OCI-LY3 (cell line): ENCODE data around the gene SEMA6A.

Experiments used
- H2AFZ ChIP-seq: fragments of 200-600, 300-600 bp; shearing (Covaris generic); 2 replicates; pipeline ENCODE4 v1.6.0; 2014; ENCODE audit warnings: antibody characterized with exemption, low read depth, low read length
- H3K27ac ChIP-seq: fragments of 200-600, 300-600 bp; sonication (generic); 2 replicates; pipeline ENCODE4 v1.5.1; 2014; ENCODE audit warnings: mild to moderate bottlenecking, low read length, moderate library complexity, mixed read lengths
- H3K27me3 ChIP-seq: fragments of 200-600, 300-600 bp; sonication (generic); 2 replicates; pipeline ENCODE4 v1.6.1; 2014; ENCODE audit warnings: low read depth, low read length, mixed read lengths
- H3K36me3 ChIP-seq: fragments of 200-600, 300-600 bp; sonication (generic); replicated peaks from 2 replicates; pipeline ENCODE3; 2014; ENCODE audit warnings: low read depth, low read length, mixed read lengths
- H3K4me1 ChIP-seq: fragments of 300-600, 200-600 bp; sonication (generic); 2 replicates; pipeline ENCODE4 v1.6.1; 2014; ENCODE audit warnings: low read length, mixed read lengths
- H3K4me2 ChIP-seq: fragments of 200-600, 300-600 bp; sonication (generic); 2 replicates; pipeline ENCODE4 v1.6.1; 2014; ENCODE audit warnings: low read length, mixed read lengths
- H3K4me3 ChIP-seq: fragments of 300-600, 200-600 bp; sonication (generic); 2 replicates; pipeline ENCODE4 v1.5.1; 2014; ENCODE audit warnings: antibody characterized with exemption, mild to moderate bottlenecking, low read length, moderate library complexity
- H3K79me2 ChIP-seq: fragments of 300-600, 200-600 bp; shearing (Covaris generic); 2 replicates; pipeline ENCODE4 v1.6.1; 2014; ENCODE audit warnings: mild to moderate bottlenecking, low read length, mixed read lengths
- H3K9ac ChIP-seq: fragments of 300-600, 200-600 bp; shearing (Covaris generic); 2 replicates; pipeline ENCODE4 v1.6.0; 2014; ENCODE audit warnings: mild to moderate bottlenecking, low read length, moderate library complexity
- H3K9me3 ChIP-seq: fragments of 200-600, 300-600 bp; shearing (Covaris generic); 2 replicates; pipeline ENCODE4 v1.6.1; 2014; ENCODE audit warnings: low read length, mixed read lengths; ENCODE audit not compliant: insufficient read depth
- H4K20me1 ChIP-seq: fragments of 200-600, 300-600 bp; sonication (generic); 2 replicates; pipeline ENCODE4 v1.6.1; 2016; ENCODE audit warnings: low read length, mixed read lengths; ENCODE audit not compliant: insufficient read depth
- EZH2phosphoT487 ChIP-seq: fragments of 200-600 bp; shearing (Covaris generic); IDR thresholded peaks from 2 replicates; pipeline ENCODE4 v1.6.1; 2018; ENCODE audit warnings: antibody characterized with exemption, mixed run types, low read depth
- TF ChIP-seq, protein P1 (sequence below): fragments of 200-600, 300-600 bp; sonication (generic); IDR thresholded peaks from 2 replicates; pipeline ENCODE4 v1.5.1; 2014; ENCODE audit warnings: antibody characterized with exemption, low read length, low read depth

SEMA6A gene

DNA sequence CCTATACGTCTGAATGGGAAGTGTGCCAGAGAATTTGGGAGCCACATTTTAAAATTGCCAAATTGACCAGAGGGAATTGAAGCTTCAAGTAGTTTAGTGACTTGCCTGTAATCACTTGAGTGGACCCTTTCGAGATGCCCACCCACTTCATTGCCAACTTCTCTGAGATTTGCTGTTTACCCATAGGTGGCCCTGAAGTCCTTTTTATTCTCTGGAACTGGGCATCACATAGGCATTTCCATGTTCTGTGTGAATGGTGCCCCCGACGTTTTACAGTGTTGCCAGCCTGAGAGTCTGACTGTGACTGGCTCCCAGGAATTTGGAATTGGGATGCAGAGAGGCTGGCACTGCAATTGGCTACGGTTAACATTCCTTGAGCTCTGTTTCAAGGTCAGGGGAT, 158.6 kb downstream of the SEMA6A start:
- no peaks in the 10 kb centered on the region for H3K79me2 ChIP-seq
- no peaks in the 10 kb centered on the region for H4K20me1 ChIP-seq
- H3K27me3 ChIP-seq, result no peaks in the 10 kb centered on the region
- H3K4me2 ChIP-seq, result no peak overlapping the region
- no peak overlapping the region for H3K9ac ChIP-seq
- no peak overlapping the region for H3K4me3 ChIP-seq
- no peaks in the 10 kb centered on the region for H3K4me1 ChIP-seq
- TF ChIP-seq, protein P1, sequence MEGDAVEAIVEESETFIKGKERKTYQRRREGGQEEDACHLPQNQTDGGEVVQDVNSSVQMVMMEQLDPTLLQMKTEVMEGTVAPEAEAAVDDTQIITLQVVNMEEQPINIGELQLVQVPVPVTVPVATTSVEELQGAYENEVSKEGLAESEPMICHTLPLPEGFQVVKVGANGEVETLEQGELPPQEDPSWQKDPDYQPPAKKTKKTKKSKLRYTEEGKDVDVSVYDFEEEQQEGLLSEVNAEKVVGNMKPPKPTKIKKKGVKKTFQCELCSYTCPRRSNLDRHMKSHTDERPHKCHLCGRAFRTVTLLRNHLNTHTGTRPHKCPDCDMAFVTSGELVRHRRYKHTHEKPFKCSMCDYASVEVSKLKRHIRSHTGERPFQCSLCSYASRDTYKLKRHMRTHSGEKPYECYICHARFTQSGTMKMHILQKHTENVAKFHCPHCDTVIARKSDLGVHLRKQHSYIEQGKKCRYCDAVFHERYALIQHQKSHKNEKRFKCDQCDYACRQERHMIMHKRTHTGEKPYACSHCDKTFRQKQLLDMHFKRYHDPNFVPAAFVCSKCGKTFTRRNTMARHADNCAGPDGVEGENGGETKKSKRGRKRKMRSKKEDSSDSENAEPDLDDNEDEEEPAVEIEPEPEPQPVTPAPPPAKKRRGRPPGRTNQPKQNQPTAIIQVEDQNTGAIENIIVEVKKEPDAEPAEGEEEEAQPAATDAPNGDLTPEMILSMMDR, result no peak
- no peak for TF ChIP-seq EZH2phosphoT487
- no peak overlapping the region for H3K27ac ChIP-seq
- no peak overlapping the region for H2AFZ ChIP-seq
- no peaks in the 10 kb centered on the region for H3K36me3 ChIP-seq
- no peaks in the 10 kb centered on the region for H3K9me3 ChIP-seq

DNA sequence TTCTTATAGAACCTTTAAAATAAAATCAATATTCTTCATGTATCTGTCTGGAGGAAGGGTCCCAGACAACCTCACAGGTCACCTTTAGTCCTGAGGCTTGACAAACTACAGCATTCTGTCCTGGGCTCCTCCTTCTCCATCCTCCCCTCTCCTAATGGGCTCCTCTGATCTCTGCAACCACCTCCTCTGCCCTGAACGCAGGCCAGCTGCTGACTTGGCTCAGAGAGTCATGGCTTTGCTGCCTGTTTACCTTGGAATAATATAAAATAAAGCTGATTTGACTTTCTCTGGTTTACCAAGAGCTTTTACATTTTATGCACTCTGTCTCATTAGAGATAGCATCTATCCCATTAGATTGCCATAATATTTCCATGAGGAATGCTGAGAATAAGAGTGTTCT, 159.4 kb downstream of the SEMA6A start:
- H3K79me2 ChIP-seq, result no peaks in the 10 kb centered on the region
- no peak for TF ChIP-seq EZH2phosphoT487
- TF ChIP-seq, protein P1, result no peak
- H3K4me1 ChIP-seq, result no peaks in the 10 kb centered on the region
- H4K20me1 ChIP-seq, result no peaks in the 10 kb centered on the region
- no peaks in the 10 kb centered on the region for H3K9me3 ChIP-seq
- no peak overlapping the region for H3K9ac ChIP-seq
- H3K27ac ChIP-seq, result no peak overlapping the region
- H3K4me2 ChIP-seq, result no peak overlapping the region
- no peaks in the 10 kb centered on the region for H3K36me3 ChIP-seq
- H3K4me3 ChIP-seq, result no peak overlapping the region
- no peak overlapping the region for H2AFZ ChIP-seq
- no peaks in the 10 kb centered on the region for H3K27me3 ChIP-seq

DNA sequence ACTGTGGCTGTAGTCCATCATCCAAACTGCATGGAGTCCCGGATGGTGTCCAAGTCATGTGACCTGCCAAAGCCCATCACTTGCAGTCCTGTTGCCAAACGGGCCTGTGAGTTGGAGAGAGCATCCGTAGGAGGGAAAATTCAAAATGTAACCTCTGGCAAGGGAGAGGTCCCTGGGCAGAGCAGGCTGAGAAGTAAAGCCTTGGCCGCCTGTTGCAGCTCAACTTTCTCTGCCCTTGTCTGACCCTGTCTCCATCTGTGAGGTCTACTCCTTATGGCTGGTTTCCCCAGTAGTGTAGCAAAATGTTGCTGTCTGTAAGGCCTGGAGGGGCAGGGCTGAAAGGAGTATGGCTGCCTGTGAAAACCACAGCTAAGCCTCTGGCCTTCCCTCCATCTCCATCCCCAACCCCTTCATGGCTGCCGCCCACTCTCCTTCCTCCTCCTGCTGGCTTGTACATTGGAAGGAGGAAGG, 163.5 kb downstream of the SEMA6A start:
- Histone ChIP-seq H3K79me2 (no peaks in the 10 kb centered on the region), H3K27ac (no peak overlapping the region), H4K20me1 (no peaks in the 10 kb centered on the region), H3K4me1 (no peaks in the 10 kb centered on the region), H3K27me3 (no peaks in the 10 kb centered on the region), H3K4me2 (no peak overlapping the region), H3K9me3 (no peaks in the 10 kb centered on the region), H3K9ac (no peak overlapping the region), H3K36me3 (no peaks in the 10 kb centered on the region), H3K4me3 (no peak overlapping the region), H2AFZ (no peak overlapping the region)
- TF ChIP-seq EZH2phosphoT487, result no peak
- TF ChIP-seq, protein P1, result no peak

DNA sequence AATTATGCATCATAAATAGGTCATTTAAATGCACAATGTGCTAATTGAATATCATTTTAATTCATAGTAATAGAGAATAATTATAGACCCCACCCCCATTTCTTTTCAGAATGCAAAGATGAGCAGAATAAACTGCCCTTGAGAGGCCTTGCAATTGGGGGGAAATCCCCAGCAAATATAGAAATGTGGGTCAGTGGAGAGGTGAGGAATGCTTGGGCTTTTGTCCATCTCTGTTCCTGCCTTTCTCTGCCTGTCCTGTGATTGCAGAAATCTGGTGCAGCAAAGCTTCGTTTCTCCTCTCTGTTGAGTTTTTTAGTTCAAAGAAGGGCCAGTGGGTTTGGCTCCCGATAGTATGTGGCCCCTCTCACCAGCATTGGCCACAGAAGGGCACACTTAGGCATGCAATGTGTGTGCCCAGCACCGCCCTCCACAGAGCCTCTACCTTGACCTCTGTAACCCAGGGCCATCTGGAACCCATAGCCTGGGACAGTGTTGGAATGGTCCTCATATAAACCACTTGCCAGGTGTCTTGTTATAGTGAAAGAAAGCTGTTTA, 164.2 kb downstream of the SEMA6A start:
- H4K20me1 ChIP-seq, result no peaks in the 10 kb centered on the region
- no peak overlapping the region for H3K27ac ChIP-seq
- H3K9me3 ChIP-seq, result no peaks in the 10 kb centered on the region
- H2AFZ ChIP-seq, result no peak overlapping the region
- H3K79me2 ChIP-seq, result no peaks in the 10 kb centered on the region
- H3K4me2 ChIP-seq, result no peak overlapping the region
- no peaks in the 10 kb centered on the region for H3K36me3 ChIP-seq
- no peak overlapping the region for H3K9ac ChIP-seq
- H3K27me3 ChIP-seq, result no peaks in the 10 kb centered on the region
- no peak overlapping the region for H3K4me3 ChIP-seq
- H3K4me1 ChIP-seq, result no peaks in the 10 kb centered on the region
- TF ChIP-seq, protein P1, result no peak
- TF ChIP-seq EZH2phosphoT487, result no peak
